HL-60/S4 treated with phorbol 12-myristate 13-acetate at 8.2 ng/mL for 4 days and 3 days (cell line): ENCODE measurements around the gene TMC7.

Source experiments
- in situ Hi-C: fragments of 300-500 bp; cut with MboI; formaldehyde crosslinking; loops from 2 replicates; pipeline ENCODE4 v1.15.0; 2022; ENCODE audit warnings: low sequenced_read_pairs

TMC7 gene

GRCh38 chr16:19085679-19086200 is 102.0 kb downstream of the TMC7 start:
- in situ Hi-C loops = loop anchor here (25.0 kb wide), 1 partner anchor 427 kb away; the partner anchor contains the start of genes CCP110 and GDE1

GRCh38 chr16:19086322-19087199 is 102.8 kb downstream of the TMC7 start:
- in situ Hi-C loops = loop anchor here (25.0 kb wide), 1 partner anchor 426 kb away; the partner anchor contains the start of genes CCP110 and GDE1

- in situ Hi-C loops = loop anchor here (25.0 kb wide), 1 partner anchor 424 kb away; the partner anchor contains the start of genes CCP110 and GDE1
Observed at GRCh38 chr16:19088341-19088916, 104.7 kb downstream of the TMC7 start.

- in situ Hi-C loops = loop anchor here (25.0 kb wide), 1 partner anchor 423 kb away; the partner anchor contains the start of genes CCP110 and GDE1
Observed at GRCh38 chr16:19089410-19089955, 105.7 kb downstream of the TMC7 start.

- in situ Hi-C loops = loop anchor here (10.0 to 25.0 kb wide), 2 partner anchors 94 to 421 kb away; partner anchors contain the start of genes CCP110 and GDE1
Observed at GRCh38 chr16:19090916-19091315, 107.2 kb downstream of the TMC7 start.

- in situ Hi-C loops = loop anchor here (10.0 to 25.0 kb wide), 2 partner anchors 92 to 419 kb away; partner anchors contain the start of genes CCP110 and GDE1
Observed at GRCh38 chr16:19092653-19093410, 109.1 kb downstream of the TMC7 start.

GRCh38 chr16:19093631-19094541 is 110.2 kb downstream of the TMC7 start:
- in situ Hi-C loops = loop anchor here (10.0 to 25.0 kb wide), 2 partner anchors 91 to 418 kb away; partner anchors contain the start of genes CCP110 and GDE1

- in situ Hi-C loops = loop anchor here (10.0 to 25.0 kb wide), 2 partner anchors 90 to 418 kb away; partner anchors contain the start of genes CCP110 and GDE1
Observed at GRCh38 chr16:19094542-19095365, 111.0 kb downstream of the TMC7 start.

GRCh38 chr16:19095654-19096053 is 111.9 kb downstream of the TMC7 start:
- in situ Hi-C loops = loop anchor here (10.0 to 25.0 kb wide), 2 partner anchors 89 to 417 kb away; partner anchors contain the start of genes CCP110 and GDE1

- in situ Hi-C loops = loop anchor here (10.0 to 25.0 kb wide), 2 partner anchors 87 to 414 kb away; partner anchors contain the start of genes CCP110 and GDE1
Observed at GRCh38 chr16:19098173-19098572, 114.4 kb downstream of the TMC7 start.

- in situ Hi-C loops = no loop called here
Observed at GRCh38 chr16:19102187-19102872, 118.6 kb downstream of the TMC7 start.

- in situ Hi-C loops = no loop called here
Observed at GRCh38 chr16:19104607-19105006, 120.9 kb downstream of the TMC7 start.

- in situ Hi-C loops = no loop called here
Observed at GRCh38 chr16:19105131-19105530, 121.4 kb downstream of the TMC7 start.

GRCh38 chr16:19105891-19106624 is 122.3 kb downstream of the TMC7 start:
- in situ Hi-C loops = no loop called here

GRCh38 chr16:19106625-19107020 is 122.9 kb downstream of the TMC7 start:
- in situ Hi-C loops = no loop called here

GRCh38 chr16:19108409-19109287 is 124.9 kb downstream of the TMC7 start:
- in situ Hi-C loops = no loop called here
